ENCODE results near the gene FAM98C.

Gene FAM98C

DNA sequence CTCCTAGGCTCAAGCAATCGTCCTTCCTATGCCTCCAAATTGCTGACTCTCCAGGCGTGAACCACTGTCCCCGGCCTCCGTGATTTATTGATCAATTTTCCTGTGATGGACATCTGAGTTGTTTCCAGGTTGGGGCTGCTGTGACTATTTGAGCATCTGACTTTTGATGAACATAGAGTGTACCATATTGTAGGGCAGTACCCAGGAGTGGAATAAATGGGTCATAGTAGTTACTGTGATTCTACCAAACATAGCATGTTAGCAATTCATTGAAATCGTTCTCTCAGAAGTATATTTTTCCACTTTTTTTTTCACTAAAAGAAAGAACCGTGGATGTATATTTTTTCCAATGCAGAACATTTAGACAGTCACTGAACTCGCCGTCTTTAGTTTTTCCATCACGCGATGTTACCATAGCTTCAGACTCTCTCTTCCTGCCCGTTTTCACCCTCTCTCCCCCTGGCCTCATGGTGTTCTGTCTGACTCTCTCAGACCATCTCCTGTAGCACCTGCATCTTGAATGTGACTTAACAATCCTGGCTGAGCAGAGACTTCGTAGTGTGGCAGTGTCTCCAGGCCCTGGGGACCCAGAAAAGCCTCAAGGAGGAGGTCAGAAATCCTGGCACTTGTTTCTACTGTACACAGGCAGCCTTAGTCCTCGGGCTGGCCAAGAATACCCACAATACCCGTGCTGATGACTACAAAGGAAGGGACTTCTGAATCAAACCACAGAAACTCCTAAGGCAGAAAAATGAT, 26.3 kb downstream of the FAM98C start:
- DNase-seq, result no peak

- DNase-seq, result no peak
Measured at GRCh38 chr19:38429811-38430156, 26.9 kb downstream of the FAM98C start.

- DNase-seq, result no peak
Measured at GRCh38 chr19:38430931-38431330, 28.0 kb downstream of the FAM98C start.

DNA sequence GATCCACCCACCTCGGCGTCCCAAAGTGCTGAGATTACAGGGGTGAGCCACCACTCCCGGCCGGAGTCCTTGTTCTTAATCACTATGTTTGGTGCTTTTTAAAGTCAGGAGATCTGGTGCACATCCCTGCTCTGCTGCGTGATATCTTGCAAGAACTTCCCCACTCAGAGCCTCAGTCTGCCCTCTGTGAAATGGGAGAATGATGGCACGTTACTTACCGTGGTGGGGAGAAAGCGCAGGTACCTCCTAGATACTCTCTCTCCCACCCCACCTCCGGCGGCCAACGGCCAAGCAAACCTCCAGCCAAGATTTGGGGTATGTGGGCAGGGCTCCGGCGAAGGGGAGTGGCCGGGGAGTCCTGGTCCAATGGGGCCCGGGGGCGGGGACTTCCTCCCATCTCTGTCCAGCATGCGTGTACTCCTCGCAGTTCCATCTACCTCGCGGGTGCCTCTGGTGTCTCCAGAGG, 30.4 kb downstream of the FAM98C start, which contains the start of gene RYR1:
Gene RYR1 (plus strand): TSS at position 424 of the 466 bp plus-strand sequence. CDS start 139 bp downstream, outside the sequence.
- DNase-seq, result no peak

- no peak for DNase-seq
Measured at GRCh38 chr19:38434549-38435051, 31.7 kb downstream of the FAM98C start.

- DNase-seq, result no peak
Measured at GRCh38 chr19:38437295-38437694, 34.4 kb downstream of the FAM98C start.

DNA sequence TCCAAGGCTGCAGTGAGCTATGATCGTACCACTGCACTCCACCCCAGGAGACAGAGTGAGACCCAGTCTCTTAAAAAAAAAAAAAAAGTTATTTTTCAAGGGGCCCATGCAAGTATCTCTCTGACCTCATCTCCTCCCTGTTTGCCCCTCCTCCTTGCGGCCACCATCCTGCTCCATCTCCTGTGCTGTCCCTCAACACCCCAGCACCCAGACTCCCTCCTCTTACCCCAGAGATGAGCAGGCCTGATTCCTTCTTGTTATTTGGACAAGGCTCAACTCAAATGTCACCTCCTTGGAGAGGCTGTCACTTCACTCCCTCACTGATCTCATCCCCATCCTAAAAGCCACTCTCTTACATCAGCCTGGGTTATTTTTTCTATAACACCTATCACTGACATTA, 35.0 kb downstream of the FAM98C start:
- no peak for DNase-seq

DNA sequence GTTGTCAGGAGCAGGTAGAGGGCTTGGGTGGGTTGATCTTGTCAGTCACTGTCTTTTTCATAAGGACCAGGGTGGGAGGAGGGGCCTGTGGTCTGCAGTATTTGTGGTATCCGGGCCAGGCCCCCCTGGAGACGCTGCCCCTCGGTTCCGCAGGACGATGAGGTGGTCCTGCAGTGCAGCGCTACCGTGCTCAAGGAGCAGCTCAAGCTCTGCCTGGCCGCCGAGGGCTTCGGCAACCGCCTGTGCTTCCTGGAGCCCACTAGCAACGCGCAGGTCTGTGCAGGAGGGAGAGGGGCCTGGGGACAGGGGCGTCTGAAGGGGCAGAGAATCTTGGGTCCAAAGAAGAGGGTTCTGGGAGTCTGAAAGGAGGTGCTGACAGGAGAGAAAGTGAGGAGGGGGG, 37.7 kb downstream of the FAM98C start:
- no peak for DNase-seq

DNA sequence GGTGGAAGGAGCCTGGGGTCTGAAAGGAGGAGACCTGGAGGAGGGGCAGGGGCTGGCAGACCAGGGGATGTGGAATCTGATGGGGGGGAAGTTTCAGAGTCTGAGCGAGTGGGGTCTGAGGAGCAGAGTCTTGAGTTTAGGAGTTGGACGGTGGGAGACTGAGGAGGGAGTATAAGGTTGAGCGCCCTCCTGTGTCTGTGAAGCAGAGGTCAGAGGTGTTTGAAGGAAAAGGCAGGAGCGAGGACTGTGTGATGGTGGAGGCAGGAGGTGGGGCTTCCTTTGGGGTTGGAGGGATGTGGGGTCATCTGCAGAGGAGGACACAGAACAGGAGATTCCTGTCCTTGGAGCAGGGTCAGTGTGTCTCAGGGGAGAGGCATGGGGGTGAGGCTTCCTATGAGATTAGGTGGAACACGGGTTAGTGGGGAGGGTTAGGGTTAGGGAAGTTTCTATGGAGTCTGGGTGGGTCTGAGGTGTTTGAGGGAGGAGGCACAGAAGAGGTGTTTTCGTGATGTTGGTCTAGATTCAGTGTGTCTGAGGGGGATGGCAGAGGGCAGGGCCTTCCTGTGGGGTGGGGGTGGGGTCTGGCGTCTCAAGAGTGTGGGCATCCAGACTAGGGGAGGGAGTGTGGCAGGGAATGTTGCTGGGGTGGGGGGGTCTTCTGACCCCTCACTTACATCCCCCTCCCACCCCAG, 38.9 kb downstream of the FAM98C start:
- no peak for DNase-seq

DNA sequence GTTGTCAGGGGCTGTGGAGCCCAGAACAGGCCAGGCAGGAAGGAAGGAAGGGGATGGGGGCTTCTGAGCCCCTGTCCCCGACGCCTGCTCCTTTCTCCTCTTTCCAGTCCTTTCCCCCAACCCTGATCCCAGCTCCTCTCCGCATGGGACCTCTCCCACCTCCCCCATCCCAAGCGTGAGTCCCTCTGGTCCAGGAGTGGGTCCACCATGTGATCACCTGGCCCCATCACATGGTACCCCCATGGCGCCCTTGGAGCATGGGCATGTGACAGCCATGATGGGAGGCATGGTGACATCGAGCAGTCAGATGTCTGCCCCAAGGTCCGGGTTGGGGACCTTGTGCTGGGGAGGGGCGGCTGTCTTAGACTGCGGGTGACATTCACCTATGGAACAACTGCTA, 39.8 kb downstream of the FAM98C start:
- DNase-seq, result no peak

DNA sequence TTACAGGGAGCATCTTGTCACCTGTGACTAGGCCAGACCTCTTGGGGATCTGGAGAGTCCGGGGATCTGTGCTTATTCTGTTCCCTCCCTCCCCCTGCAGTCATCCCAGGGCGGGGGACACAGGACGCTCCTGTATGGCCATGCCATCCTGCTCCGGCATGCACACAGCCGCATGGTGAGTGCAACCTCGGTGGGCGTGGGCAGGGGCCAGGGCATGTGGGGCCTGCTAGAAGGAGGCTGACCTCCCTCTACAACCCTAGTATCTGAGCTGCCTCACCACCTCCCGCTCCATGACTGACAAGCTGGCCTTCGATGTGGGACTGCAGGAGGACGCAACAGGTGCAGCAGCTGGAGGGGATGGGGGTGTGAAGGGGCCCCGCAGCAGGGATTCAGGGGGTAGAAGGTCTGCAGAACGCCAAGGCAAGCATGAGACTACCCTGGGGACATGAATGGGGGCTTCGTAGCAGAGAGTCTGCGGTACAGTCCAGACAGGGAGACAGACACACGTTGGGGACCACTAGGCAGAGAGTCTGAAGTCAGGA, 40.6 kb downstream of the FAM98C start:
- DNase-seq, result no peak

DNA sequence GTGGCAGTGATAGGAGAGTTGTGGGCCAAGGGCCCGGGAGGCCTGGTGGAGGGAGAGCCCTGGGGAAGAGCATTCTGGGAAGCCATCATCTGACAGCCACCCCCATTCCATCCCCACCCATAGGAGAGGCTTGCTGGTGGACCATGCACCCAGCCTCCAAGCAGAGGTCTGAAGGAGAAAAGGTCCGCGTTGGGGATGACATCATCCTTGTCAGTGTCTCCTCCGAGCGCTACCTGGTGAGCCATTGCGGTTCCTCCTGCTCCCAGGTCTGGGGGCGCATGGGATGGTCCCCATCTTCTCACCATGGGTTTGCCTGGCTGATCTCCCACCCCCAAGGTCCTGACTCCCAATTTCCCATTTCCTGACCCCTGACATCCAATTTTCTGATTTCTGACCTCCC, 41.1 kb downstream of the FAM98C start:
- no peak for DNase-seq

- DNase-seq, result no peak
Measured at GRCh38 chr19:38445362-38445761, 42.5 kb downstream of the FAM98C start.

GRCh38 chr19:38448225-38448624, 45.3 kb downstream of the FAM98C start:
- DNase-seq, result no peak

- no peak for DNase-seq
Measured at GRCh38 chr19:38449518-38449917, 46.6 kb downstream of the FAM98C start.

DNA sequence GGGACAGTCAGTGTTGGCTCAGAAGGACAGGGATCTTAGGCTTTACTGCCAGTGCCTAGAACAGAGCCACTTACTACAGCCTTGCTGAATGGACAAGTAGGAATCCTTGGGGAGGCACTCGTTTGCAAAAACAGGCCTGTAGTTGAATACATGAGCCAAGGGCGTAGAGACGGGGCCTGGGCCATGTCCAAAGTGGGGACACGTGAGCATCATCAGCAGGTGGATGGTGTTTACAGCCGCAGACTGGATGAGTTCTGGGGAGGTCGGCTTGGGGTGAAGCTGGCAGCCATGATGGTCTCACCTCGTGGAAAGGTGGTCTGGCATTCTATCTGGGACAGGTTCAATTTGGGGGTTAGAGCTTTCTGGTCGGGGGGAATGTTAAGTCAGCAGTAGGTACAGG, 48.1 kb downstream of the FAM98C start:
- no peak for DNase-seq

DNA sequence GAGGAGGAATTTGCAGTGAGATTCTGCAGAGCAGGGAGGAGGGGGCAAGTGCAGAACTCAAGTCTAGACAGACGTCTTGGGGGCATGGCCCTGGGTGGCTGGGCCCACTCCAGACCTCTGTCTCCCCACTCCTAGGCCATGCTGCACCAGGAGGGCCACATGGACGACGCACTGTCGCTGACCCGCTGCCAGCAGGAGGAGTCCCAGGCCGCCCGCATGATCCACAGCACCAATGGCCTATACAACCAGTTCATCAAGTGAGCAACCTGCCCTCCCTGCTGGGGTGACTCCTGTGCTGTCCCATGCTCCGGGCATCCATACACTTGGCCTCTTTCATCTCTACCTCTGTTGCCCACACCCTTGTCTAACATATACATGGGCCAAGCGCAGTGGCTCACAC, 48.7 kb downstream of the FAM98C start:
- DNase-seq, result no peak

- no peak for DNase-seq
Measured at GRCh38 chr19:38452430-38453366, 49.8 kb downstream of the FAM98C start.

DNA sequence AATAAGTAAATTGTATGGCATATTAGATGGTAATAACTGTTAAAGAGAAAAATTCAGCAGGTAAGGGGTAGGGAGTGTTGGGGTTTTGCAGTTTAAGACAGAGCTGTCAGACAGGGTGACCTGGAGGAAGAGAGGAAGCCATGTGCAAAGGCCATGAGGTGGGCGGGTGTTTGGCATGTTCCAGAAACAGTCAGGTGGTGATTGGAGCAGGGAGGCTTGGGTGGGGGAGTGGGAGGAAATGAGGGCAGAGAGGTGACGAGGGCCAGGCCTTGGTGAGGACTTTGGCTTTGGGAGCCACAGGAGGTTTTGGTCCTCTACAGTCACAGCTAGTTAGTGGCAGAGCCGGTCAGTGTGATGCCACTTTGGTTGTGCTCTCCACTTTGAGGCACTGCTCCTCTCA, 50.7 kb downstream of the FAM98C start:
- no peak for DNase-seq

- DNase-seq, result no peak
Measured at GRCh38 chr19:38455031-38455430, 52.1 kb downstream of the FAM98C start.

DNA sequence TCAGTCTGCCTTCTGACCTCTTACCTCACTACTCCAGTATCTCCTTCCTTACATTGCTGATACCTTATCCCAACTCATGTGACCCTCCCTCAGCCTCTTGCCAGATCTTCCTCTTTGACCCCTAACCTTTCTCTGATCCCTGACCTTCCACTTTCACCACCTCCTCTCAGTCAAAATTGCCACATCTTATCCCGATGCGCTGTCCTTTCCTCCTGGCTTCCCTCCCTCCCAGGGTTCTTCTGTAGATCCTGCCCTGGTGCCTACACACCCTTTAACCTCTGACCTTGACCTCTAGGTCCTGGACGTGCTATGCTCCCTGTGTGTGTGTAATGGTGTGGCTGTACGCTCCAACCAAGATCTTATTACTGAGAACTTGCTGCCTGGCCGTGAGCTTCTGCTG, 54.3 kb downstream of the FAM98C start:
- no peak for DNase-seq

DNA sequence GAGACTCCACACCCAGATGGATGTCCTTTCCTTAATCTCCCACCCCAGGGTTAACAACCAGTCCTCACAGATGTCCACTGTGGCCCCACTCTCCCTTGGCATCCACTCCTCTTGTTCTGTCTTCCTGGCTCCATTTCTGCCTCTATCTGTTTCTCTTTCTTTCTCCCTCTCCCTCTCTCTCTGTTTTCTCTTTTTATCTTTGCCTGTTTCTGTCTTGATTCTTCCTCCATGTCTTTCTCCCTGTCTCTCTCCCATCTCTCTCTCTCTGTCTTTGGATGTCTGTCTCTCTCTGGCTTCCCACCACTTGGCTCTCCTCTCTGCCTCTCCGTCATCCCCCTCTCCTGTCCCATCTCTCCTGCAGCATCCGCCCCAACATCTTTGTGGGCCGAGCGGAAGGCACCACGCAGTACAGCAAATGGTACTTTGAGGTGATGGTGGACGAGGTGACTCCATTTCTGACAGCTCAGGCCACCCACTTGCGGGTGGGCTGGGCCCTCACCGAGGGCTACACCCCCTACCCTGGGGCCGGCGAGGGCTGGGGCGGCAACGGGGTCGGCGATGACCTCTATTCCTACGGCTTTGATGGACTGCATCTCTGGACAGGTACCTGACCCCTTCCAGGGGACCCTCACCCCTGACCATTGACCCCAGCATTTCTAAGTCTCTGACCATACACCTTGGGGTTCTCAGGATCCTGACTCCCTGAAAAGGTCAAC, 55.0 kb downstream of the FAM98C start:
- no peak for DNase-seq
